Subcutaneous adipose tissue (tissue), 4 donors: ENCODE data around the gene CEP170B. TPM values are rescaled to one million over a fixed set of nuclear protein-coding genes. Genes with fewer than 3 reads are reported as not detected.

Source experiments
- CTCF ChIP-seq: fragments of 450-650 bp; IDR thresholded peaks from one replicate; pipeline ENCODE4 v1.5.1; 2016; ENCODE audit warnings: low read depth, mild to moderate bottlenecking, control low read depth, antibody characterized with exemption, moderate library complexity
- total RNA-seq, 4 donors: library from RNA; depleted of rRNA; stranded (reverse); fragments of >200 nt; gene quantifications; one replicate each; pipeline ENCODE4 v1.1.0, GENCODE V29; 2016

Gene CEP170B
- total RNA-seq, 4 donors from 2014 or later, result 5.6 to 23.9 (median 9.3) TPM

GRCh38 chr14:104821971-104822608 is 43.0 kb upstream of the CEP170B start:
- no peak for TF ChIP-seq CTCF

- no peak for TF ChIP-seq CTCF
Measured at GRCh38 chr14:104822821-104823615, 42.0 kb upstream of the CEP170B start.

- TF ChIP-seq CTCF, result no peak
Measured at GRCh38 chr14:104824353-104824997, 40.6 kb upstream of the CEP170B start.

- TF ChIP-seq CTCF, result no peak
Measured at GRCh38 chr14:104826189-104826860, 38.7 kb upstream of the CEP170B start.

- TF ChIP-seq CTCF, result no peak
Measured at GRCh38 chr14:104826861-104827176, 38.2 kb upstream of the CEP170B start.

GRCh38 chr14:104827177-104828055 is 37.7 kb upstream of the CEP170B start:
- no peak for TF ChIP-seq CTCF
